Liver (tissue), 9 donors: Measurements from ENCODE around the gene CFAP206. TPM values are rescaled to one million over a fixed set of nuclear protein-coding genes. Genes with fewer than 3 reads are reported as not detected.
A peak's percentile ranks its signal among the peaks of the same experiment; 100 is the strongest.

Source experiments
- DNase-seq: peaks from one replicate; pipeline ENCODE4 v3.0.0-alpha.2; 2017; ENCODE audit warnings: low spot score
- H3K27ac ChIP-seq, 2 donors: one replicate each; pipeline ENCODE4 v1.7.0; 2013; ENCODE audit warnings: inconsistent platforms in 2 of 2, low read length in 2 of 2, control low read depth in 1 of 2, low read depth in 1 of 2, mild to moderate bottlenecking in 1 of 2
- H3K27me3 ChIP-seq, 4 donors: one replicate each; pipeline versions ENCODE4 v1.6.1 to v1.7.0; 2013; ENCODE audit warnings: low read length in 3 of 4, inconsistent platforms in 1 of 4, mild to moderate bottlenecking in 1 of 4, moderate library complexity in 1 of 4; ENCODE audit not compliant: control insufficient read depth in 4 of 4, insufficient read depth in 4 of 4
- H3K36me3 ChIP-seq, 4 donors: one replicate each; pipeline versions ENCODE4 v1.6.1 to v1.7.0; 2013; ENCODE audit warnings: low read length in 3 of 4, mild to moderate bottlenecking in 3 of 4, low read depth in 1 of 4, moderate library complexity in 1 of 4; ENCODE audit not compliant: control insufficient read depth in 4 of 4, insufficient read depth in 3 of 4
- H3K4me1 ChIP-seq, 4 donors: one replicate each; pipeline versions ENCODE4 v1.6.1 to v1.7.0; 2013; ENCODE audit warnings: low read length in 3 of 4, mild to moderate bottlenecking in 3 of 4, moderate library complexity in 1 of 4; ENCODE audit not compliant: control insufficient read depth in 4 of 4, insufficient read depth in 4 of 4
- H3K4me3 ChIP-seq, 3 donors: one replicate each; pipeline versions ENCODE4 v1.6.1 to v1.7.0; 2013; ENCODE audit warnings: low read length in 3 of 3, control low read depth in 1 of 3, low read depth in 1 of 3, mild to moderate bottlenecking in 1 of 3
- H3K9ac ChIP-seq, 2 donors: one replicate each; pipeline ENCODE4 v1.7.0; 2013; ENCODE audit warnings: low read length in 2 of 2, mild to moderate bottlenecking in 2 of 2, moderate library complexity in 2 of 2, control low read depth in 1 of 2, low read depth in 1 of 2
- H3K9me3 ChIP-seq, 4 donors: one replicate each; pipeline versions ENCODE4 v1.6.1 to v1.7.0; 2013; ENCODE audit warnings: low read length in 3 of 4; ENCODE audit not compliant: control insufficient read depth in 4 of 4
- EGR1 ChIP-seq, 2 donors: IDR thresholded peaks; 2 replicates each; pipeline ENCODE4 v1.6.1; 2016 to 2018; ENCODE audit warnings: antibody characterized with exemption in 2 of 2, low read depth in 2 of 2
- FOXA1 ChIP-seq: IDR thresholded peaks from 2 replicates; pipeline ENCODE4 v1.6.1; 2016; ENCODE audit warnings: antibody characterized with exemption
- FOXA2 ChIP-seq: IDR thresholded peaks from 2 replicates; pipeline ENCODE4 v1.6.1; 2016; ENCODE audit warnings: antibody characterized with exemption
- GABPA ChIP-seq, 2 donors: IDR thresholded peaks in 1 of 2; conservative IDR thresholded peaks in 1 of 2; 2 replicates each; pipeline ENCODE4 v1.6.1; 2016; ENCODE audit warnings: antibody characterized with exemption in 2 of 2, mild to moderate bottlenecking in 1 of 2, moderate library complexity in 1 of 2
- HNF4A ChIP-seq, 2 donors: conservative IDR thresholded peaks; 2 replicates each; pipeline ENCODE4 v1.6.1; 2016; ENCODE audit warnings: antibody characterized with exemption in 2 of 2, mild to moderate bottlenecking in 2 of 2
- HNF4G ChIP-seq: IDR thresholded peaks from 2 replicates; pipeline ENCODE4 v1.6.1; 2016; ENCODE audit warnings: antibody characterized with exemption
- JUND ChIP-seq, 2 donors: IDR thresholded peaks; 2 replicates each; pipeline ENCODE4 v1.6.1; 2016; ENCODE audit warnings: antibody characterized with exemption in 2 of 2
- NR2F2 ChIP-seq: IDR thresholded peaks from 2 replicates; pipeline ENCODE4 v1.6.1; 2016; ENCODE audit warnings: antibody characterized with exemption
- RAD21 ChIP-seq, 2 donors: IDR thresholded peaks; 2 replicates each; pipeline ENCODE4 v1.6.1; 2016; ENCODE audit warnings: antibody characterized with exemption in 2 of 2, mild to moderate bottlenecking in 2 of 2
- RXRA ChIP-seq, 2 donors: IDR thresholded peaks; 2 replicates each; pipeline ENCODE4 v1.6.1; 2017 to 2018; ENCODE audit warnings: antibody characterized with exemption in 2 of 2, mild to moderate bottlenecking in 1 of 2
- SP1 ChIP-seq: IDR thresholded peaks from 2 replicates; pipeline ENCODE4 v1.6.1; 2018; ENCODE audit warnings: antibody characterized with exemption, mild to moderate bottlenecking
- TAF1 ChIP-seq: conservative IDR thresholded peaks from 2 replicates; pipeline ENCODE4 v1.6.1; 2016; ENCODE audit warnings: antibody characterized with exemption, mild to moderate bottlenecking
- YY1 ChIP-seq: IDR thresholded peaks from 2 replicates; pipeline ENCODE4 v1.6.1; 2016; ENCODE audit warnings: antibody characterized with exemption, mild to moderate bottlenecking
- WGBS: extraction: QIAGEN DNeasy Blood & Tissue Kit; methylation state at CpG from one replicate; pipeline ENCODE4 v1.1.7; 2013; 5-methylcytosine and 5-hydroxymethylcytosine counted together
- polyA plus RNA-seq, 2 donors: library from polyadenylated mRNA; stranded (reverse) in 1 of 2; unstranded in 1 of 2; fragments of 200-250 nt in 1 of 2; fragments of >200 nt in 1 of 2; fragmentation: Nextera tagmentation in 1 of 2; extraction: Ambion mirVana in 1 of 2; gene quantifications; one replicate each; pipeline versions ENCODE4 v1.2.1 to v1.2.3, GENCODE V29; 2013 to 2015
- total RNA-seq, 2 donors: library from RNA; depleted of rRNA; stranded (reverse); fragments of >200 nt; gene quantifications; one replicate each; pipeline ENCODE4 v1.2.3, GENCODE V29; 2014
- TF ChIP-seq, protein P1 (sequence below): IDR thresholded peaks from 2 replicates; pipeline ENCODE4 v1.6.1; 2016; ENCODE audit warnings: antibody characterized with exemption, mild to moderate bottlenecking
- TF ChIP-seq, protein P2 (sequence below): IDR thresholded peaks from 2 replicates; pipeline ENCODE4 v1.6.1; 2016; ENCODE audit warnings: antibody characterized with exemption
- TF ChIP-seq, protein P3 (sequence below): fragments of 150-350 bp; IDR thresholded peaks from 2 replicates; pipeline ENCODE4 v1.5.1; 2017; ENCODE audit warnings: improper control_type of control experiment, low read depth, low read length; ENCODE audit not compliant: missing input control
- TF ChIP-seq, protein P4 (sequence below): IDR thresholded peaks from 2 replicates; pipeline ENCODE4 v1.6.1; 2016; ENCODE audit warnings: antibody characterized with exemption
- TF ChIP-seq, protein P5 (sequence below): IDR thresholded peaks from 2 replicates; pipeline ENCODE4 v1.6.1; 2016; ENCODE audit warnings: antibody characterized with exemption
- donor health status: healthy.
- donor health status: healthy.
- donor health status: healthy.
- donor health status: healthy.
- donor health status: healthy.

The CFAP206 gene
- total and polyA plus RNA-seq, 4 donors = 0.08 to 0.42 (median 0.11) TPM; not detected in 1

DNA sequence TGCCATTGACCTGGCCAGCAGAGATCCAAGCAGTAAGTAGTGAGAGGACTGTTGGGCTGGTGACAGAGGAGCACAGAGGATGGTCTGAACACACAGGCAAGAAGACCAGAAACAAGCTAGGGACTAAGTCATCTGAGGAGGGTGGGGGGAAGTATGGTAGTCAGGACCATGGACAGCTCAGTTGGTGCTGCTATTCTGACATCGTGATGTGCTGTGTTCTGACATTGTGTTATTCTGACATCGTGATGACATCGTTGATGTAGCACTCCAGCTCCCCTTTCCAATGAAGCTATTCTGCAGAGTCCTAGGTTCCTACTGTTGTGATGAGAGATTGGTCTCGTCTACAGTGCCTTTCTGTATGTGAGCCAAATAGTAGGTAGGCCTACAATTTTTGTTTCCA is 28.7 kb downstream of the CFAP206 start:
- Histone ChIP-seq H3K27ac (no peak overlapping the region), H3K9me3 (no peaks in the 10 kb centered on the region), H3K27me3 (no peaks in the 10 kb centered on the region), H3K4me3 (no peak overlapping the region), H3K4me1 (no peaks in the 10 kb centered on the region), H3K36me3 (no peaks in the 10 kb centered on the region), H3K9ac (no peak overlapping the region)
- TF ChIP-seq EGR1 (IDR thresholded peaks at IDR 0.05; ENCODE audit: low read depth in 2 of 2) = no peak
- TF ChIP-seq, protein P1, sequence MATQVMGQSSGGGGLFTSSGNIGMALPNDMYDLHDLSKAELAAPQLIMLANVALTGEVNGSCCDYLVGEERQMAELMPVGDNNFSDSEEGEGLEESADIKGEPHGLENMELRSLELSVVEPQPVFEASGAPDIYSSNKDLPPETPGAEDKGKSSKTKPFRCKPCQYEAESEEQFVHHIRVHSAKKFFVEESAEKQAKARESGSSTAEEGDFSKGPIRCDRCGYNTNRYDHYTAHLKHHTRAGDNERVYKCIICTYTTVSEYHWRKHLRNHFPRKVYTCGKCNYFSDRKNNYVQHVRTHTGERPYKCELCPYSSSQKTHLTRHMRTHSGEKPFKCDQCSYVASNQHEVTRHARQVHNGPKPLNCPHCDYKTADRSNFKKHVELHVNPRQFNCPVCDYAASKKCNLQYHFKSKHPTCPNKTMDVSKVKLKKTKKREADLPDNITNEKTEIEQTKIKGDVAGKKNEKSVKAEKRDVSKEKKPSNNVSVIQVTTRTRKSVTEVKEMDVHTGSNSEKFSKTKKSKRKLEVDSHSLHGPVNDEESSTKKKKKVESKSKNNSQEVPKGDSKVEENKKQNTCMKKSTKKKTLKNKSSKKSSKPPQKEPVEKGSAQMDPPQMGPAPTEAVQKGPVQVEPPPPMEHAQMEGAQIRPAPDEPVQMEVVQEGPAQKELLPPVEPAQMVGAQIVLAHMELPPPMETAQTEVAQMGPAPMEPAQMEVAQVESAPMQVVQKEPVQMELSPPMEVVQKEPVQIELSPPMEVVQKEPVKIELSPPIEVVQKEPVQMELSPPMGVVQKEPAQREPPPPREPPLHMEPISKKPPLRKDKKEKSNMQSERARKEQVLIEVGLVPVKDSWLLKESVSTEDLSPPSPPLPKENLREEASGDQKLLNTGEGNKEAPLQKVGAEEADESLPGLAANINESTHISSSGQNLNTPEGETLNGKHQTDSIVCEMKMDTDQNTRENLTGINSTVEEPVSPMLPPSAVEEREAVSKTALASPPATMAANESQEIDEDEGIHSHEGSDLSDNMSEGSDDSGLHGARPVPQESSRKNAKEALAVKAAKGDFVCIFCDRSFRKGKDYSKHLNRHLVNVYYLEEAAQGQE = peak; percentile 100
- WGBS = 13% methylated on average over 4 of the region's 4 CpGs
- peak; percentile 52 for DNase-seq

DNA sequence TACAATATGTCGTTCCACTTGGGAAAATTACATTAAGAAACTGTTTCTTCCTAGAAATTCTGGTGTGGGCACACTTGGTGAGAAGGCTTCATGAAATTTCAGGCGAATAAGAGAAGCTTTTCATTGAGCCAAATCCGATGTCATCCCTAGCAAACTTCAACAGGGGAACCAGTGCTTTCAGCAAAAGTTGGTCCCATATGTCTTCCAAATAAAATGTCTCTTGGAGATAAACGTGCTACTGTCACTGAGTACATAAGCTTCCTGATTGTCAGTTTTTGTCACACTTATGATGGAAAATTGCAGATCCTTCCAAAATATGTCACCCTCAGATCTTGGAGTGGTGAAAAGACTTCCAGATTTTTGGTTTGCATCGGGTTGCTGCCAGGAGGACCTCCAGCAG is 33.9 kb downstream of the CFAP206 start:
- Histone ChIP-seq H3K4me1 (no peaks in the 10 kb centered on the region), H3K9ac (no peak overlapping the region), H3K4me3 (no peak overlapping the region), H3K9me3 (no peaks in the 10 kb centered on the region), H3K27ac (no peak overlapping the region), H3K36me3 (no peaks in the 10 kb centered on the region), H3K27me3 (no peaks in the 10 kb centered on the region)
- 72% methylated on average over 5 of the region's 5 CpGs for WGBS
- DNase-seq = no peak
- no peak for TF ChIP-seq FOXA1
- TF ChIP-seq, protein P2, sequence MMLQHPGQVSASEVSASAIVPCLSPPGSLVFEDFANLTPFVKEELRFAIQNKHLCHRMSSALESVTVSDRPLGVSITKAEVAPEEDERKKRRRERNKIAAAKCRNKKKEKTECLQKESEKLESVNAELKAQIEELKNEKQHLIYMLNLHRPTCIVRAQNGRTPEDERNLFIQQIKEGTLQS = no peak
- TF ChIP-seq, protein P3, sequence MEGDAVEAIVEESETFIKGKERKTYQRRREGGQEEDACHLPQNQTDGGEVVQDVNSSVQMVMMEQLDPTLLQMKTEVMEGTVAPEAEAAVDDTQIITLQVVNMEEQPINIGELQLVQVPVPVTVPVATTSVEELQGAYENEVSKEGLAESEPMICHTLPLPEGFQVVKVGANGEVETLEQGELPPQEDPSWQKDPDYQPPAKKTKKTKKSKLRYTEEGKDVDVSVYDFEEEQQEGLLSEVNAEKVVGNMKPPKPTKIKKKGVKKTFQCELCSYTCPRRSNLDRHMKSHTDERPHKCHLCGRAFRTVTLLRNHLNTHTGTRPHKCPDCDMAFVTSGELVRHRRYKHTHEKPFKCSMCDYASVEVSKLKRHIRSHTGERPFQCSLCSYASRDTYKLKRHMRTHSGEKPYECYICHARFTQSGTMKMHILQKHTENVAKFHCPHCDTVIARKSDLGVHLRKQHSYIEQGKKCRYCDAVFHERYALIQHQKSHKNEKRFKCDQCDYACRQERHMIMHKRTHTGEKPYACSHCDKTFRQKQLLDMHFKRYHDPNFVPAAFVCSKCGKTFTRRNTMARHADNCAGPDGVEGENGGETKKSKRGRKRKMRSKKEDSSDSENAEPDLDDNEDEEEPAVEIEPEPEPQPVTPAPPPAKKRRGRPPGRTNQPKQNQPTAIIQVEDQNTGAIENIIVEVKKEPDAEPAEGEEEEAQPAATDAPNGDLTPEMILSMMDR = no peak
- TF ChIP-seq RAD21 (IDR thresholded peaks at IDR 0.05) = no peak
- no peak for TF ChIP-seq HNF4A (conservative IDR thresholded peaks at IDR 0.05)
- TF ChIP-seq FOXA2 = no peak
- TF ChIP-seq TAF1 = no peak
- TF ChIP-seq SP1 = no peak
- no peak for TF ChIP-seq GABPA (IDR thresholded peaks at IDR 0.05 in 1 of 2, conservative IDR thresholded peaks at IDR 0.05 in 1 of 2)
- TF ChIP-seq, protein P1 = no peak
- TF ChIP-seq NR2F2 = no peak
- TF ChIP-seq EGR1 (IDR thresholded peaks at IDR 0.05; ENCODE audit: low read depth in 2 of 2) = no peak
- TF ChIP-seq JUND (IDR thresholded peaks at IDR 0.05) = no peak
- TF ChIP-seq HNF4G = no peak
- TF ChIP-seq, protein P4, sequence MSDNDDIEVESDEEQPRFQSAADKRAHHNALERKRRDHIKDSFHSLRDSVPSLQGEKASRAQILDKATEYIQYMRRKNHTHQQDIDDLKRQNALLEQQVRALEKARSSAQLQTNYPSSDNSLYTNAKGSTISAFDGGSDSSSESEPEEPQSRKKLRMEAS = no peak
- TF ChIP-seq RXRA (IDR thresholded peaks at IDR 0.05) = no peak
- TF ChIP-seq, protein P5, sequence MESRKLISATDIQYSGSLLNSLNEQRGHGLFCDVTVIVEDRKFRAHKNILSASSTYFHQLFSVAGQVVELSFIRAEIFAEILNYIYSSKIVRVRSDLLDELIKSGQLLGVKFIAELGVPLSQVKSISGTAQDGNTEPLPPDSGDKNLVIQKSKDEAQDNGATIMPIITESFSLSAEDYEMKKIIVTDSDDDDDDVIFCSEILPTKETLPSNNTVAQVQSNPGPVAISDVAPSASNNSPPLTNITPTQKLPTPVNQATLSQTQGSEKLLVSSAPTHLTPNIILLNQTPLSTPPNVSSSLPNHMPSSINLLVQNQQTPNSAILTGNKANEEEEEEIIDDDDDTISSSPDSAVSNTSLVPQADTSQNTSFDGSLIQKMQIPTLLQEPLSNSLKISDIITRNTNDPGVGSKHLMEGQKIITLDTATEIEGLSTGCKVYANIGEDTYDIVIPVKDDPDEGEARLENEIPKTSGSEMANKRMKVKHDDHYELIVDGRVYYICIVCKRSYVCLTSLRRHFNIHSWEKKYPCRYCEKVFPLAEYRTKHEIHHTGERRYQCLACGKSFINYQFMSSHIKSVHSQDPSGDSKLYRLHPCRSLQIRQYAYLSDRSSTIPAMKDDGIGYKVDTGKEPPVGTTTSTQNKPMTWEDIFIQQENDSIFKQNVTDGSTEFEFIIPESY = no peak
- TF ChIP-seq YY1 = no peak
